Calu3 (cell line): ENCODE results near the gene FBP2. TPM values are rescaled to one million over a fixed set of nuclear protein-coding genes. Genes with fewer than 3 reads are reported as not detected.
A peak's percentile ranks its signal among the peaks of the same experiment; 100 is the strongest.

Experiments used
- BruUV-seq: library from RNA; stranded (reverse); fragments of 400-500 nt; replicated peaks from 2 replicates; lab custom pipeline; 2021; lab: Mats Ljungman, UMichigan
- CTCF ChIA-PET: fragments of 300-600 bp; sonication (Branson Sonifier 250); formaldehyde crosslinking; loops from one replicate; lab custom pipeline; 2022; ENCODE audit warnings: antibody characterized with exemption; lab: Charles Lee
- DNase-seq: peaks from one replicate; pipeline ENCODE4 v3.0.0; 2022
- H3K27ac Mint-ChIP-seq: one replicate; pipeline ENCODE4 v1.8.0; 2022; ENCODE audit warnings: mixed read lengths; ENCODE audit not compliant: unreplicated experiment
- H3K27me3 Mint-ChIP-seq: one replicate; pipeline ENCODE4 v1.8.0; 2022; ENCODE audit warnings: mixed read lengths; ENCODE audit not compliant: unreplicated experiment
- H3K36me3 Mint-ChIP-seq: one replicate; pipeline ENCODE4 v1.8.0; 2022; ENCODE audit warnings: mild to moderate bottlenecking, moderate library complexity, mixed read lengths; ENCODE audit not compliant: insufficient read depth, unreplicated experiment
- H3K4me1 Mint-ChIP-seq: one replicate; pipeline ENCODE4 v1.8.0; 2022; ENCODE audit warnings: mild to moderate bottlenecking, low read depth, mixed read lengths; ENCODE audit not compliant: unreplicated experiment
- H3K4me3 Mint-ChIP-seq: one replicate; pipeline ENCODE4 v1.8.0; 2022; ENCODE audit warnings: mild to moderate bottlenecking, low read depth, moderate library complexity, mixed read lengths; ENCODE audit not compliant: unreplicated experiment
- H3K9me3 Mint-ChIP-seq: one replicate; pipeline ENCODE4 v1.8.0; 2022; ENCODE audit warnings: low read depth, mixed read lengths; ENCODE audit not compliant: unreplicated experiment
- intact Hi-C: fragments of 100-400 bp; cut with micrococcal nuclease; formaldehyde crosslinking; loops from one replicate; pipeline ENCODE4 v1.10.0; 2022; ENCODE audit not compliant: unreplicated experiment
- total RNA-seq: library from RNA; stranded (reverse); gene quantifications from 2 replicates; pipeline ENCODE4 v1.2.3, GENCODE V29; 2022
- TF ChIP-seq, protein P1 (sequence below): fragments of 200-600 bp; IDR thresholded peaks from one replicate; pipeline ENCODE4 v1.8.0; 2022; ENCODE audit warnings: antibody characterized with exemption; ENCODE audit not compliant: unreplicated experiment

The FBP2 gene
- total RNA-seq, 1 experiment from 2014 or later: not detected

DNA sequence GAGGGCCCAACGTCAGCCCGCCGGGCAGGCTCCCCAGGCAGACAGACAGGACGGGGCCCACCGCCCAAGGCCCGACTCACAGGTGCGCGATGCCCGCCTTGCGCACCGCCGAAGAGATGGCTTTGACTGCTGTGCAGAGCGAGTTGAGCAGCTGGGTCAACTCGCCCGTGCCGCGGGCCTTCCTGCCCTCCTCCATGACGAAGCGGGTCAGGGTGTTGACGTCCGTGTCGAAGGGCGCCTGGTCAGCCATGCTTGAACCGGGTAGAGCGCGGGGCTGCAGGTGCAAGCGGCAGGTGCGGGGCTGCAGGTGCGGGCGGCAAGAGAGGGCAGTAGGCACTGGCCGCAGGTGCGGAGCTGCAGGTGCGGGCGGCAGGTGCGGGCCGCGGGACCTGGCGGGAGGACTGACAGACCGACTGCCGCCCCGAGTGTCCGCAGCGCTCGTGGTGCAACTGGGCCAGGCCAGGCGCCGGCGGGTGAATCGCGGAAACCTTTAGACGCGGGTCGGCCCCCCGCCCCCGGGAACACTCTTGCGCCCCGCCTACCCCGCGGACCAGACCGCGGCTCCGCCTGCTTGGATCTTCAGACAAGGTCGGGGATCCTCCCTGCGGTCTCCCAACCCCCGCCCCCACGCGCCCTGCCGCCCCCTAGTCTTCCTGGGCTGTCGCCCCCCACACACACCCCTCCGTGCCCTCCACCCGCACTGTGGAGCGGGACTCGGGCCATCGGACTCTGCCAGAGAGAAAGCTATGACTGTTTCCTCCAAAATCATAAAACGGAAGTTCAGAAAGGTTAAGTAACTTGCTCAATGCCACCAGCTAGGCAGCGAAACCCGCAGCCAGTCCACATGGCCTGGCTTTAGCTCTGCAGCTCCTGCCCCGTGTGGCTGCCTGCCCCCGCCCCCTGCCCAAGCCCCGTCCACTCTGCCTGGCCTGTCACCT, 45.7 kb upstream of the FBP2 start, which contains the start of gene FBP1:
TSS of gene FBP1 (minus strand) at position 458 of the 938 bp plus-strand sequence. CDS start at position 250, 208 bp downstream.
- intact Hi-C loops: no loop called here
- Mint-ChIP-seq H3K27me3 (peaks cover 13% of the 10 kb centered on the region), H3K36me3 (peaks cover 16% of the 10 kb centered on the region), H3K27ac (peak within 1 kb of the TSS; percentile 56), H3K4me3 (peak within 1 kb of the TSS; percentile 84), H3K4me1 (peaks cover 10% of the 10 kb centered on the region), H3K9me3 (no peaks in the 10 kb centered on the region)
- BruUV-seq: no TSS peak
- TF ChIP-seq, protein P1, sequence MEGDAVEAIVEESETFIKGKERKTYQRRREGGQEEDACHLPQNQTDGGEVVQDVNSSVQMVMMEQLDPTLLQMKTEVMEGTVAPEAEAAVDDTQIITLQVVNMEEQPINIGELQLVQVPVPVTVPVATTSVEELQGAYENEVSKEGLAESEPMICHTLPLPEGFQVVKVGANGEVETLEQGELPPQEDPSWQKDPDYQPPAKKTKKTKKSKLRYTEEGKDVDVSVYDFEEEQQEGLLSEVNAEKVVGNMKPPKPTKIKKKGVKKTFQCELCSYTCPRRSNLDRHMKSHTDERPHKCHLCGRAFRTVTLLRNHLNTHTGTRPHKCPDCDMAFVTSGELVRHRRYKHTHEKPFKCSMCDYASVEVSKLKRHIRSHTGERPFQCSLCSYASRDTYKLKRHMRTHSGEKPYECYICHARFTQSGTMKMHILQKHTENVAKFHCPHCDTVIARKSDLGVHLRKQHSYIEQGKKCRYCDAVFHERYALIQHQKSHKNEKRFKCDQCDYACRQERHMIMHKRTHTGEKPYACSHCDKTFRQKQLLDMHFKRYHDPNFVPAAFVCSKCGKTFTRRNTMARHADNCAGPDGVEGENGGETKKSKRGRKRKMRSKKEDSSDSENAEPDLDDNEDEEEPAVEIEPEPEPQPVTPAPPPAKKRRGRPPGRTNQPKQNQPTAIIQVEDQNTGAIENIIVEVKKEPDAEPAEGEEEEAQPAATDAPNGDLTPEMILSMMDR: no peak
- CTCF ChIA-PET: interaction anchor here (0.6 to 1.5 kb wide), 5 partner anchors 9 to 677 kb away, joined by 3 to 8 read pairs (median 3); partner anchors contain the start of gene AOPEP
- DNase-seq: peak; percentile 25

DNA sequence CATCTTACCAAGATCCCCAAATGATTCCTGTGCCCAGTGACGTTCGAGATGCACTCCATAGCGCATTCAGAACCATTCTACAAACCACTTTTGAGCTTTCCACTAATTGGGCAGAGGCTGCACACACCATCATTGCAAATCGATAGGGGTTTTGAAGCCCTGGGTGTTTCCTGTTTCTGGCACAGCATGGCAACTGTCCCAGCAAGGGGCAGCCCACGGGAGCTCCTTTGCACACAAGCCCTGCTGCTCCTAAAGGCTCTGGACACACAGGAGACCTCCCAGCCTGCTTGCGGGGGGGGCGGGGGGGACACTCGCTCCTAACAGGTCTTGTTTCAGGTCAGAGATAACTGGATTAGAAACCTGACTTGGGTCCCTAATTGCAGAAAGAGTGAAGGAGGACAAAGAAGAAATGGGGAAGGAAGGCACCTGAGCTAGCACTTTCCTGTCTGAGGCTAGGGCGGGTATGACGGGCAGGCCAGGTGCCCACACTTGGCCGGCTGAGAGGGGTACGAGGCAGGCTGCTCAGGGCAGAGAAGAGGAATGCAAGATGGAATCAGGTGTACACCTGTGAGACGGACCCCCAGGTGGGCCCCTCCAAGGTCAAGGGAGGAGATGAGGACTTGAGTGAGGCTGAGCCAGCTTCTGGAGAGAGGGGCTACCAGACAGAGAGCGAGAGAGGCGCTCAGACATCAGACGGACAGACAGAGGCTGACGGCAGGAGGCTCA, 44.9 kb upstream of the FBP2 start:
- TF ChIP-seq, protein P1: no peak
- Mint-ChIP-seq H3K36me3 (peaks cover 16% of the 10 kb centered on the region), H3K27ac (no peak overlapping the region), H3K4me1 (peaks cover 10% of the 10 kb centered on the region), H3K9me3 (no peaks in the 10 kb centered on the region), H3K4me3 (peak overlapping the region; percentile 84), H3K27me3 (peaks cover 13% of the 10 kb centered on the region)
- no TSS peak for BruUV-seq
- intact Hi-C loops: no loop called here
- DNase-seq: no peak
- CTCF ChIA-PET: interaction anchor here (0.7 to 1.5 kb wide), 2 partner anchors 10 to 537 kb away, joined by 3 read pairs; no protein-coding TSS in a partner anchor

DNA sequence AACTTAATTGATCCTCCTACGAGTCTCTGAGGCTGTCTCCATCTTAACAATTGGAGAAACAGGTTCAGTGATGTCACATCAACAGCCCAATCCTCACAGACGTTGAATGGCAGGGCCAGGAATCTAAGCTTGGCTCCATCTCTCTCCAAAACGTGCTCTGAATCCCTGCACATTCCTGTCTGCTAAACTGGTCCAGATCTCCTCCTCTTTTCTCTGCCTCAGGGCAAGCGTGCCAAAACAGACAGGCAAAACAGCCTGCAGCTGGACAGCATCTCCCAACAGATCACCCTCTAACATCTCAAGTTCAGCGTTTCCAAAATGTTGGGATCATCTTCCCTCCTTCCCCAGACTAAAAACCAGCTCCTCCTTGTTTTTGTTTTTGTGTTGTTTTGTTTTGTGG, 39.1 kb upstream of the FBP2 start:
- intact Hi-C loops: no loop called here
- no TSS peak for BruUV-seq
- peaks cover 5% of the 10 kb centered on the region for H3K36me3 Mint-ChIP-seq
- CTCF ChIA-PET: no interaction called here
- no peak overlapping the region for H3K4me3 Mint-ChIP-seq
- TF ChIP-seq, protein P1: no peak
- peaks cover 11% of the 10 kb centered on the region for H3K4me1 Mint-ChIP-seq
- no peaks in the 10 kb centered on the region for H3K9me3 Mint-ChIP-seq
- H3K27me3 Mint-ChIP-seq: no peaks in the 10 kb centered on the region
- no peak overlapping the region for H3K27ac Mint-ChIP-seq
- no peak for DNase-seq

DNA sequence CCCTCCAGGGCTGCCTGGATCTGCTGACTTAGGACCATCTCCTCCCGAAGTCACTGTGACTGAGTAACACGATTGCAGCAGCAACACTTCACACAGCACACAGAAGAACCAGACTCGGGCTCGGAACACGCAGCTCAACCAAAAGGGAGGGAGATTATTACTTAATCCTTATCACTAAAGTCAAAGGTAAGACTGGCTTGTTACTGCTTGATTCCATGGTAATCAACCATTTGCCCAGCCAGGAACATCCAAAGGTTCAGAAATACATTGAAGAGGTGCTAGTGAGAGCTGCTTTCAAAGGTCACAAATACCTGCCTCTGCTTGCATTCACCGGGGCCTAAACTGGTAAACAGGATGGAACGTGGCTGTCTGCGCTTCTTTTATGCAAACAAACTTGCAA, 38.0 kb upstream of the FBP2 start:
- TF ChIP-seq, protein P1: no peak
- intact Hi-C loops: no loop called here
- no peak for DNase-seq
- BruUV-seq: no TSS peak
- Mint-ChIP-seq H3K27me3 (no peaks in the 10 kb centered on the region), H3K4me1 (peaks cover 11% of the 10 kb centered on the region), H3K36me3 (peaks cover 5% of the 10 kb centered on the region), H3K9me3 (no peaks in the 10 kb centered on the region), H3K4me3 (no peak overlapping the region), H3K27ac (no peak overlapping the region)
- CTCF ChIA-PET: no interaction called here
